Stimulated activated naive B cell treated with anti-CD40 and anti-IgM and Interleukin-4, amounts not matched to agents 10 μg/mL and 1 μg/mL and 100 μg/mL, for 72 hours (primary cell): ENCODE data around the gene UBE4B.
"Not testable (repeated sequence)": the region's sequence is repeated elsewhere in the genome, so short reads cannot be mapped to it uniquely, and the experiment has no call there.

Experiments
- ATAC-seq, 2 donors: fragments of 150-1000 bp; cut with Tn5 transposase; replicated peaks; 2 replicates each; pipeline ENCODE4 v1.10.0; 2021; ENCODE audit warnings: moderate library complexity in 1 of 2
- DNase-seq: peaks from one replicate; pipeline ENCODE4 v3.0.0; 2021
- H3K27ac Mint-ChIP-seq: one replicate; pipeline ENCODE4 v1.8.0; 2022; ENCODE audit warnings: mild to moderate bottlenecking, mixed read lengths
- H3K27me3 Mint-ChIP-seq, 2 donors: one replicate each; pipeline ENCODE4 v1.8.0; 2022; ENCODE audit warnings: mixed read lengths in 2 of 2
- H3K36me3 Mint-ChIP-seq, 2 donors: one replicate each; pipeline ENCODE4 v1.8.0; 2022; ENCODE audit warnings: mixed read lengths in 2 of 2, mild to moderate bottlenecking in 1 of 2
- H3K4me1 Mint-ChIP-seq, 2 donors: one replicate each; pipeline ENCODE4 v1.8.0; 2022; ENCODE audit warnings: mixed read lengths in 2 of 2, mild to moderate bottlenecking in 1 of 2
- H3K4me3 Mint-ChIP-seq, 2 donors: one replicate each; pipeline ENCODE4 v1.8.0; 2022; ENCODE audit warnings: mild to moderate bottlenecking in 2 of 2, mixed read lengths in 2 of 2, moderate library complexity in 1 of 2
- H3K9me3 Mint-ChIP-seq, 2 donors: one replicate each; pipeline ENCODE4 v1.8.0; 2022; ENCODE audit warnings: mixed read lengths in 2 of 2, mild to moderate bottlenecking in 1 of 2

UBE4B gene

DNA sequence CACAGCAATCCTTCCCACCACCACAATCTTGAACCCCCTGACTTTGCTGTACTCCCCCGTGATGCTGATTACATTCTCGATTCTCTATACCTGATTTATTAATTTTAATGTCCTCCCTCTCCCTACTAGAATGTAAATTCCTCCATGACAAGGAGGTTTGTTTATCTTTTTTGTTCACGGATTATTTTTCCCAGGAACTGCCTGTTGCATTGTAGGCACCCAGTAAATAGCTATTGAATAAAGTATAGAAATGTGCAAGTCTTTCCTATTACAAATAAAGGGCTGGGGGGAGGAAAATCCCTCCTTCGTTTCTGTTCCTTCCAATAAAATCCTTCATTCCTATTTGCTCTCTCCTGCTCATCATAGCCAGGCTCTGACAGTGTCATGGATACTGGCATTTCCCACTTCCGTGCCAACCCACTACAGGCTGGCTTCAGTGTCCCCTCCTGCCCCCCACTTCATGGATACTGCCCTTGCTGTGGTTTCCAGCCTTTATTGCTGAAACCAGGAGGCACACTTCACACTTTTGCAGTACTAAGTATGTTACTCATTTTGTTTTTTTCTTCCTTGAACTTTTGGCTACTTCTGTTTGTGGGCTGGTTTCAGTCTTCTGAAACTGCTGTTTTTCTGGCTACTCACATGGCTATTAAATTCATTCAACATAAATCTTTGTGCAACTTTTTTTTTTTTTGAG is 185.1 kb downstream of the UBE4B start:
- no peak for DNase-seq
- no peak overlapping the region for H3K4me3 Mint-ChIP-seq
- peak in 1 of 2 donors; percentile 25 for ATAC-seq
- no peaks in the 10 kb centered on the region for H3K27me3 Mint-ChIP-seq
- H3K27ac Mint-ChIP-seq = no peak overlapping the region
- no peaks in the 10 kb centered on the region for H3K36me3 Mint-ChIP-seq
- H3K9me3 Mint-ChIP-seq = no peaks in the 10 kb centered on the region
- peaks cover 14 to 26% of the 10 kb centered on the region in 2 donors for H3K4me1 Mint-ChIP-seq

DNA sequence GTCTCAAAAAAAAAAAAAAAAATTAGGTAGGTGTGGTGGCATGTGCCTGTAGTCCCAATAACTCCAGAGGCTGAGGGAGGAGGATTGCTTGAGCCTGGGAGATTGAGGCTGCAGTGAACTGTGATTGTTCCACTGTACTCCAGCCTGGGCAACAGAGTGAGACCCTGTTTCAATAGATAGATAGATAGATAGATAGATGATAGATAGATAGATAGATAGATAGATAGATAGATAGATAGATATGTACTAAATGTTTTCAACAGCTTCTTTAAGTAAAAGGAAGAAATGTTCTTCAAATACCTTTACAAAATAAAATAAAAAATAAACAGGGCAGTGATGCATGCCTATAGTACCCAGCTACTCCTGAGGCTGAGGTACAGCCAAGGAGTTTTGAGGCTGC is 187.4 kb downstream of the UBE4B start:
- peaks cover 14 to 16% of the 10 kb centered on the region in 2 donors for H3K4me1 Mint-ChIP-seq
- H3K36me3 Mint-ChIP-seq = no peaks in the 10 kb centered on the region
- ATAC-seq (no peak), DNase-seq (no peak)
- no peaks in the 10 kb centered on the region for H3K27me3 Mint-ChIP-seq
- H3K27ac Mint-ChIP-seq = no peak overlapping the region
- H3K4me3 Mint-ChIP-seq = no peak overlapping the region
- no peaks in the 10 kb centered on the region for H3K9me3 Mint-ChIP-seq

DNA sequence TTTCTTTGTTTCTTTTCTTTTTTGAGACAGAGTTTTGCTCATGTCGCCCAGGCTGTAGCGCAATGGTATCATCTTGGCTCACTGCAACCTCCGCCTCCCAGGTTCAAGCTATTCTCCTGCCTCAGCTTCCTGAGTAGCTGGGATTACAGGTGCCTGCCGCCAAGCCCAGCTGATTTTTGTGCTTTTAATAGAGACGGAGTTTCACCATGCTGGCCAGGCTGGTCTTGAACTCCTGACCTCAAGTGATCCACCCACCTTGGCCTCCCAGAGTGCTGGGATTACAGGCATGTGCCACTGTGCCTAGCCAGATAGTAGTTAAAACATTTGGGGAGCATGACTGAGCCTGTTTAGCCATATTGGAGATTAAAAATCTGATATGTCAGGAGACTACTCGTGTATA is 187.9 kb downstream of the UBE4B start:
- H3K4me3 Mint-ChIP-seq, H3K36me3 Mint-ChIP-seq, ATAC-seq, H3K9me3 Mint-ChIP-seq, H3K27me3 Mint-ChIP-seq, DNase-seq: not testable (repeated sequence)
- peaks cover 14 to 16% of the 10 kb centered on the region in 2 donors for H3K4me1 Mint-ChIP-seq
- peak overlapping the region; percentile 34 for H3K27ac Mint-ChIP-seq

DNA sequence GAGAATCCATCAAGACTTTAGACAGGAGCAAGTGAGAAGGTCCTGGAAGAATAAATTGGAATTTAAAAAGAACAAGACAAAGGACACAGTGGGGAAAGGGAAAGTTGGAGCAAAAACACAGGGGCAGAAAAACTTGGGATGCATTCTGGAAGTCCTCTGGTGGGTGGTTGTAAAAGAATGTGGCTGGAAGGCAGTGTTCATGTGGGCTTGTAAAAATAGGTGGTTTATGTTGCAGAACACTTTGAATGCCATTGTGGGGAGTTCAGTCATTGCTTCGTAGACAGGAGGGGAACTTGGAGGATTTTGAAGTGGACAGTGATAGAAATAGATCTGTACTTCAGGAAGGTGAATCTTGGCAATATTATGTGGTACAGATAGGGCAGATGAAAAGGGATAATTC is 192.8 kb downstream of the UBE4B start:
- Mint-ChIP-seq H3K27ac (no peak overlapping the region), H3K9me3 (no peaks in the 10 kb centered on the region), H3K27me3 (no peaks in the 10 kb centered on the region), H3K36me3 (peaks cover 0 to 1% of the 10 kb centered on the region in 2 donors), H3K4me3 (no peak overlapping the region), H3K4me1 (peaks cover 0 to 2% of the 10 kb centered on the region in 2 donors)
- DNase-seq (no peak), ATAC-seq (no peak)

DNA sequence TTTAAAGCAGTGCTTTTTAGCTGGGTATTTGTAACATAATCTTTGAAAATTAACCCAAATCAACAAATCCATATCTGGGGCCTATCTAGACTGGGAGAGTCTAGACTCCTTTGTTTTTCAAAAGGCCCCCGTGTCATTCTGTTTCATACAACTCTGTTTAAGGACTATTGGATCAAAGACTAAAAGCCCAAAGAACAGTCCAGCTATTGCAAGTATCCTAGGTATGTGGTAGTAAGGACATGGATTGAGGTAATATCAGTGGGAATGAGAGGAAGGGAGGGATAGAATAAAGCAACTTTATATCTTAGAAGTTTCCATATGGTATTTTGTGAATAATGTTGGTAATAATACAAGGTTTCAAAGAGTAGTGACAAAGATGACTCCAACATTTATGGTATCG is 195.8 kb downstream of the UBE4B start:
- H3K4me1 Mint-ChIP-seq = peaks cover 0 to 2% of the 10 kb centered on the region in 2 donors
- H3K27me3 Mint-ChIP-seq = no peaks in the 10 kb centered on the region
- H3K9me3 Mint-ChIP-seq = no peaks in the 10 kb centered on the region
- DNase-seq (no peak), ATAC-seq (no peak)
- H3K27ac Mint-ChIP-seq = no peak overlapping the region
- H3K4me3 Mint-ChIP-seq = no peak overlapping the region
- H3K36me3 Mint-ChIP-seq = peaks cover 0 to 1% of the 10 kb centered on the region in 2 donors

DNA sequence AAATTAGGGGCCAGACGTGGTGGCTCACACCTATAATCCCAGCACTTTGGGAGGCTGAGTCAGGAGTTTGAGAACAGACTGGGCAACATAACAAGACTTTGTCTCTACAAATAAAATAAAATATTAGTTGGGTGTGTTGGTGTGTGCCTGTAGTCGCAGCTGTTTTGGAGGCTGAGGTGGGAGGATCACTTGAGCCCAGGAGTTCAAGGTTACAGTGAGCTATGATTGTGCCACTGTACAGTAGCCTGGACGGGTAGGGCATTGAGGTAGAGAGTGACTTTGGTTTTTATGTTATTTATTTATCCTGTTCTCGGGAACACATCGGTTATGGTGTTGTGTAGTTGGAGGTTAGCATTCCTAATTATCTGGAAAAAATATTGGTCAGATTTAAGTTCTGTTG is 197.1 kb downstream of the UBE4B start:
- Mint-ChIP-seq H3K27me3 (no peaks in the 10 kb centered on the region), H3K9me3 (no peaks in the 10 kb centered on the region), H3K27ac (no peak overlapping the region), H3K36me3 (peaks cover 0 to 1% of the 10 kb centered on the region in 2 donors), H3K4me1 (peaks cover 0 to 2% of the 10 kb centered on the region in 2 donors), H3K4me3 (no peak overlapping the region)
- DNase-seq (no peak), ATAC-seq (no peak)
